Inferior parietal cortex (tissue), 1 donor: Measurements from ENCODE around the gene NDUFA3.

Experiments
- DNase-seq: peaks from one replicate; pipeline ENCODE4 v3.0.0-alpha.2; 2016; ENCODE audit errors: extremely low spot score

NDUFA3 gene

DNA sequence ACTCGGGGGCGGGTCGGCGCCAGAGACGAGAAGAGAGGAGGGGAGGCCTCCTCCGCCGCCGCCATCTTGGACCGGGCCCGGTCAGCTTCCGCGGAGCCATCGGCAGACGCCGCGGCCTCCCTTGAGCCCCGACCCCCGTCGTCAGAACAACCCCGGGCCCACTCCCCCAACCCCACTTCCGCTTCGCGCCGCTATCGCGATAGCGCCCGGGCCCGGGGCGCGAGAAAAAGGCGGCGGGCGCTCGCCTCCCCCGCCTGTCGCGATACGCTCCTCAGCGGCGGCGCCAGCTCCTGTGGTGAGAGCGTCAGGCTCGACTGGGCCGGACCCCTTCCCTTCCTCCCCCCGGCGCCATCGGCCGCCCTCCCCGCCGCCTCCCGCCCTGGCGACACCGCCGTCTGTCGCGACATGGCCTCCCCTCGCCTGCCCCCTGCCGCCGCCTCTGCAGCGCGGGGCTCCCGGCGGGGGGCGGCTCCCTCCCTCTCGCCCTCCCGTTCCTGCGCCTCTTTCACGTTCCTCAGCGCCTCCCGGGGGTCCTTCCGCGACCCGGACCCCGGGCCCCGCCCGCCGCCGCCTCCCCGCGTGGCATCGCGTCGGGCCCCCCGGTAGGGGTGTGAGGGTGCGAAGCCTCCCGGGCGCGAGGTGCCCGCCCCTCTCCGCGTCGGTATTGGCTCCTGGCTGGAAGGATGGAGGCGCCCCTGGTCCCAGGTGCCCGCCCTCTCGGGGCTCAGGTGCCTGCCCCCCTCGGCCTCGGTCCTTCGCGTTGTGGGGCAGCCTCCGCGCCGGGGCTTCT lies 35.2 kb downstream of the NDUFA3 start, which contains the start of gene CNOT3:
TSS of gene CNOT3 (plus strand) at position 64 of the 790 bp plus-strand sequence. CDS start 5,217 bp downstream, outside the sequence.
- no peak for DNase-seq

DNA sequence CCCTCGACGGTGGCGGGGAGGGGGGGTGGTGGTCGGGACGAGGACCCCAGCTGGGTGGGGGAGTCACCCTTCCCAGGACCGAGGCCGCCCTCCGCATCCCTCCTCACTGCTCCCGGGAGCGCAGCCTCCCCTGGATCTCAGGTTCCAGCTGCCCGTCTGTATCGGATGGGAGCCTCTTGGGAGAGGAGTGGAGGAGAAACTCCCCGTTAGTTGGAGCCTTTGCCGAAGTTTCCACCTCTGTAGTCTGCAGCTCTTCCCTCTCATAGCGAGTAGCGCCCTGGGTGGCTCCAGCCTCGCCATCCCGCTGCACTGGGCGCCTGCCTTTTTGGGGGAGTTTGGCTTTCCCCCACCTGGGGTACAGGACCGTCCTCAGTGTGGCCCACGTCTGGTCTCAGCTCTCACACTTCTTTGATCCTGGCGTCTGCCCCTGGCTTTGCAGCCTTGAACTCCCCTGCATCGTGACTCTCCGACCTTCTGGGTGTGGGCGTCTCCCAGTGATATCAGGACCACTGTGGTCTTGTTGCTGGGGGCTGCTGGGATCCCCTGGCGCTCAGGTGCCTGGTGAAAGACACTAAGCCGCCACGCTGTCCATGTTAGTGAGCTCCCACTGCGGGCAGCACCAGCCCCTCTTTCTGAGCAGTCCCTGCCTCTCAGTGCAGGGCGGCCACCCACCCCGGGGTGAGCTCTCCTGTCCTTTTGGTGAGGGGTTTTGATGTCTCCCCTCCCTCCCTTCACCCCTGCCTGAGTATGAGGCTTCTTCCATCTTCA lies 36.0 kb downstream of the NDUFA3 start:
- no peak for DNase-seq

DNA sequence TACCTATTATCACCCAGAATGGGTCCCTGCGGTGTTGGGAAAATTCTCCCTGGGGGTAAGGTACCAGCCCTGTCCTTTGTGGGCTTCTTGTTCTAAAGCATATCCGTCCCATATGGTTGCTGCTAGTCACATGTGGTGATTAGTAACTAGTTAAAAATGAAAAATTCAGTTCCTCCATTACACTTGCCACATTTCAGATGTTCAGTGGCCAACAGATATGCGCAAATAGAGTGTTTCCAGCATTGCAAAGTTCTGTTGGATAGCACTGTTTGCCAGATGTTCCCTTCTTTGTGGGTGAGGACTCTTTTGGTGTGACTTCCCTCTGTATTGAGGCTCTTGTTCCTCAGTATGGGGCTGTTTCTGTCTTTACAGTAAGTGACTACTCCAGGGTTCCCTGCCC lies 38.7 kb downstream of the NDUFA3 start:
- DNase-seq: no peak

DNA sequence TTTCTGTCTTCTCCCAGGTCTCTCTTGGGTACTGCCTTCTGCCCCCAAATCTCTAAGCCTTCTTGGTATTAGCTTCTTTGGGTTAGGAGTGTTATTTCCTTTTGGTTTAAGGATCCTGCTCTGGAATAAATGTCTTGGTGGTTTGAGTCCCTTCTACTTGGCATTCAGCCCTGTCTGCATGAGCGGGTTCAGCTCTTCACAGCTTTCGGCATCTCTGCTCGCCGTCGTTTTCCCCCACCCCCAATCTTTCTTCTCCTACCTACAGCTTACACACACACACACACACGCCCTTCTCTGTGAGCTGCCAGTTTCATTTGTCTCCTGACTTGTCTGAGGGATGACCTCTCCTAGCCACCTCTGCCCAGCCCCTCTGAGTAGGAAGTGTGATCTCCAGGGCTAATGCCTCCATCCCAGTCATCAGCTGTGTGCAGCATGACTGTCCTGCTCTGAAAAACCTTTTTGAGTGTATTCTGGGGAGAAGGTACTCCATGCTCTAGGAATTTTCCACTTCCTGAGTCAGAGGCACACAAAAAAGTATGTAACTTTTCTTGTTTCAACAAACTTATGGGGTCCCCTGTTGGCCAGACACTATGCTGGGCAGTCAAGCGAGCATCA lies 39.6 kb downstream of the NDUFA3 start:
- DNase-seq: no peak

DNA sequence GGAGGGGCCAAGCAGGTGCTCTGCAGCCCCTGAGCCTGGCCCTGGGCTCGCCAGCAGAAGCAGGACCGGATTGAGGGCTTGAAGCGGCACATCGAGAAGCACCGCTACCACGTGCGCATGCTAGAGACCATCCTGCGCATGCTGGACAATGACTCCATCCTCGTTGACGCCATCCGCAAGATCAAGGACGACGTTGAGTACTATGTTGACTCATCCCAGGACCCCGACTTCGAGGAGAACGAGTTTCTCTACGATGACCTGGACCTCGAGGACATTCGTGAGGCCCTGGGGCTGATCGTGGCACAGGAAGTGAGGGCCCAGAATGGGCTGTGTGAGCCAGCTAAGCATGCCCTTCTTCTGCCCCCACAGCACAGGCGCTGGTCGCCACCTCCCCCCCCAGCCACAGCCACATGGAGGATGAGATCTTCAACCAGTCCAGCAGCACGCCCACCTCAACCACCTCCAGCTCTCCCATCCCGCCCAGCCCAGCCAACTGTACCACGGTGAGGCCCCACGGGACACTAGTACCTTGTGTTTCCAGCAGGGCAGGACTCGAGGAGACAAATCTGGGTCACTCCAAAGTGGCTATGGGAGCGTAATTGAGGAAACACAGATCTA lies 43.0 kb downstream of the NDUFA3 start:
- DNase-seq: no peak

DNA sequence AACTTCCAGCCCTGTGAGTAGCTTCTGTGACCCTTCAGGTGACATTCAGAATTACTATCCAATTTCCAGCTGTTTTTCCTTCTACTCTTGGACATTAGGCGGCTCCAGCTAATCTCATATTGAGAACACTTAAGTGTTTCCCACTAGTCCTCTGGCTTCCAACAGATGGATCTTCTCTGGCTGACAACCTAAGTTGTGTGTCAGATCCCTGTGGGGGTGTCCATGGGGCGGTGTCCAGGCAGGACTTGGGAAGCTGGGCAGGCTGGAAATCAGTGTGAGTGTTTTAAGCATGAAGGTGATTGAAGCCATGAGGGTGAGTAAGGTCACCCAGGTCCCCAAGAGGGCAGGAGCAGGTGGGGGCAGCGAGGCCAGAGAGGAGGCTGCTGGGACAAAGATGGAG lies 45.0 kb downstream of the NDUFA3 start:
- no peak for DNase-seq

DNA sequence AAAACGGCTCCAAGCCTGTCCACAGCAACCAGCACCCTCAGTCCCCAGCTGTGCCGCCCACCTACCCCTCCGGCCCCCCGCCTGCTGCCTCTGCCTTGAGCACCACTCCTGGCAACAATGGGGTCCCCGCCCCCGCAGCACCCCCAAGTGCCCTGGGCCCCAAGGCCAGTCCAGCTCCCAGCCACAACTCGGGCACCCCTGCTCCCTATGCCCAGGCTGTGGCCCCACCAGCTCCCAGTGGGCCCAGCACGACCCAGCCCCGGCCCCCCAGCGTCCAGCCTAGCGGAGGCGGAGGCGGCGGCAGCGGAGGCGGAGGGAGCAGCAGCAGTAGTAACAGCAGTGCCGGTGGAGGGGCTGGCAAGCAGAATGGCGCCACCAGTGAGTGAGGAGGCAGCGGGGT lies 45.5 kb downstream of the NDUFA3 start:
- no peak for DNase-seq

DNA sequence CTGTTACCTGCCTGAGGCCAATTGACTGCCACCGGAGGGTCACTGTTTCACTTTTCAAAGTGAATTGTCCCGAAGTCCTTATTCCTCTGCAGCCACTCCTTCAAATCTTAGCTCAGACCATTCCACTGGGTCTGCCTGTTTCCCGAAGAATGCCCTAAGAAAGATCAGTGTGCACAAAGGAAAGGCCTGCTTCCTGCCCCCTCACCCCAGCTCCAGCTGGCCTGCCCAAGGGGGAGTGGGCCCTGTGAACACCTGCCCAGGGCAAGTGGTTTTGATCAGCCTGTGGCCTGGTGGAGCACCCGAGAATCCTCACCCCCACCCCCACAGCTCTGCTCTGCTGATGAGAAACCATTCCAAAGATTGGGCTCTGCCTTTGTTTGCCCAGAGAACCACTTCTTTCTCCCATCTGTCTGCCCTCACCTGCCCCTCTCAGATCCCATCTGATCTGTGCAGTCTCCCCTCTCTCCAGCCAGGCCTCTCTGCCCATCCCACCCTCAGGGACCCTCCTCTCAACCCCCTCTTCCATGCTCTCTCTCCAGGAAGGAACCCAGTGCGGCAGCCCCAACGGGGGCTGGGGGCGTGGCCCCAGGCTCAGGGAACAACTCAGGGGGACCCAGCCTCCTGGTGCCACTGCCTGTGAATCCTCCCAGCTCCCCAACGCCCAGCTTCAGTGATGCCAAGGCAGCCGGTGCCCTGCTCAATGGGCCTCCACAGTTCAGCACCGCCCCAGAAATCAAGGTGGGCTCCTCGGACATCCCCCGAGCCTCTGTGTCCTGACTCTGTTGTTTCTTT lies 46.6 kb downstream of the NDUFA3 start:
- no peak for DNase-seq

DNA sequence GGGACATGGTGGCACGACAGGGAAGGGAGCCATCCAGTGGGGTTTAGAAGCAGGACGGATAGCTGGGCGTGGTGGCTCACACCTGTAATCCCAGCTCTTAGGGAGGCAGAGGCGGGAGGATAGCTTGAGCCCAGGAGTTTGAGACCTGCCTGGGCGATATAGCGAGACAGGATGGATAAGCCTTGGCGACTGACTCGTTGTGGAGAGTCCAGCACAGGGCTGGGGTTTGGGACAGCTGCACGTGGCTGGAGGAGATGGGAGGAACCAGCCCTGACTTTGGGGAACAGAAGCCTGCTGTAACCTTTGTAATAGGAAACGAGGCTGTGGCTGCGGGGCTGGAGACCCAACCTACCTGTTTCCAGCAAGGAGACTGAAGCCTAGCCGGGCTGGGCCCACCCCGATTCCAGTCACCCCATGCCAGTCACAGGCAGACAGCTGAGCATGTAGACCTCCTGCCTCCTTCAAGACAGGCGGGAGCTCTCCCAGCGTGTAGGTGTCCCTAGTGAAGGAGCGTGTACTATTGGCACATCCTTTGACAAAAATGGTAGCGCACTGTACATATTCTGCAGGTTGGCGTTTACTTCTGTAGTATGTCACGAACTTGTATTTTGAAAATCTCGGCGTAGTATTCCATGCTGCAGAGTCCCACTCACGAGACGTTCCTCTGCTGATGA lies 48.8 kb downstream of the NDUFA3 start:
- DNase-seq: no peak

DNA sequence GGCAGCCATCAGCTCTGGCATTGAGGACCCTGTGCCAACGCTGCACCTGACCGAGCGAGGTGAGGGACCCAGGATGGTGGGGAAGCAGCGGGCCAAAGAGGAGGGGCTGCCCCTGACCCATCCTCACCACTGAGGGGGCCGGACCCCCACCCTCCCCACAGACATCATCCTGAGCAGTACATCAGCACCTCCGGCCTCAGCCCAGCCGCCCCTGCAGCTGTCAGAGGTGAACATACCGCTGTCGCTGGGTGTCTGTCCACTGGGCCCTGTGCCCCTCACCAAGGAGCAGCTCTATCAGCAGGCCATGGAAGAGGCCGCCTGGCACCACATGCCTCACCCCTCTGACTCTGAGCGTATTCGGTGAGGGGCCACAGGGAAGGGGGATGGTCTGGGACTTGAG lies 49.6 kb downstream of the NDUFA3 start:
- DNase-seq: no peak

DNA sequence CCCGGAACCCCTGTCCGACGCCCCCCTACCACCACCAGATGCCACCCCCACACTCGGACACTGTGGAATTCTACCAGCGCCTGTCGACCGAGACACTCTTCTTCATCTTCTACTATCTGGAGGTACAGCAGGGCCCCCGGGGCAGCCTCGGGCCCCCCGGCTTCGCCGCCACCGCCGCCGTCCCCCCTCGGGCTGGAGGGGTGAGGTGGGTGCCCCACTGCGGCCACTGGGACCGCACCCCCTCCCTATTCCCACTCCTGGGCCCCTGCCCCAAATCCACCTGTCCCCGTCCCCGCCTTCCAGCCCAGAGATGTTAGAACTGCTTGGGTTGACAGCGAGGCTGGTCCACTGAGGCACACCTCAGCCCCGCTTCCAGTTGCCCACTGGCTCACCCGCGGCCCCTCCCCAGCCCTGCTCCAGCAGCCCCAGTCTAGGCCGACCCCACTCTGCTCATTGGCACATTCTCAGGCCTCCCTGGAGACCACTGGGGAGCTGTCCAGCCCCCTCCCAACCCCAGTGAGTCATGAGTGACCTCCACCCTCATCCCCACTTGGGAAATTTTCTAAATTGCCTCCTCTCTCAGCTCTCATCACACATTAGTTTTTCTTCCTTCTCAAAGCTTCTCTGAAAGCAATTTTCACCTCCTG lies 50.3 kb downstream of the NDUFA3 start:
- DNase-seq: no peak

DNA sequence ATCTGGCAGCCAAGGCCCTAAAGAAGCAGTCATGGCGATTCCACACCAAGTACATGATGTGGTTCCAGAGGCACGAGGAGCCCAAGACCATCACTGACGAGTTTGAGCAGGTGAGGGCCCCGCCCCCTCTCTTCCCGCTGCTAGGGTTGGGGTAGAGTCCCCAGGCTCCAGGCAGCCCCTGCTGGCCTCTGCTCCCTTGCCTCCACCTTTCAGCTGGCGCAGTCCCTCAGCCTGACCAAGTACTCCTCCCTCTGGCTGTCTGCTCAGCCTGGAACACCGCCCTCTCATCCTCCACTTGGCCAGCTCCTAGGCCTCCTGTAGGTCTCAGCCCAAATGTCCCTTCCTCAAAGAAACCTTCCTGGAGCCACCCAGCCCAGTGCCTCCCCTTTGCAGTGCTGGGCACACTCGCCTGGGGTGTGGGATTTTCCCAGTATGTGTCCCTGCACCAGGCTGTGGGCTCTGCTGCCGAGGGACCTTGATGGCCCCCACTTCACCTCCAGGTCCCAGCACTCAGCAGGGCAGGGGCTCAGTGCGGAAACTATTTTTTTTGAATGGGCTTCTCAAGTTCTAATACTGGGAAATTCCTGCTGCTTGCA lies 51.2 kb downstream of the NDUFA3 start:
- DNase-seq: no peak

DNA sequence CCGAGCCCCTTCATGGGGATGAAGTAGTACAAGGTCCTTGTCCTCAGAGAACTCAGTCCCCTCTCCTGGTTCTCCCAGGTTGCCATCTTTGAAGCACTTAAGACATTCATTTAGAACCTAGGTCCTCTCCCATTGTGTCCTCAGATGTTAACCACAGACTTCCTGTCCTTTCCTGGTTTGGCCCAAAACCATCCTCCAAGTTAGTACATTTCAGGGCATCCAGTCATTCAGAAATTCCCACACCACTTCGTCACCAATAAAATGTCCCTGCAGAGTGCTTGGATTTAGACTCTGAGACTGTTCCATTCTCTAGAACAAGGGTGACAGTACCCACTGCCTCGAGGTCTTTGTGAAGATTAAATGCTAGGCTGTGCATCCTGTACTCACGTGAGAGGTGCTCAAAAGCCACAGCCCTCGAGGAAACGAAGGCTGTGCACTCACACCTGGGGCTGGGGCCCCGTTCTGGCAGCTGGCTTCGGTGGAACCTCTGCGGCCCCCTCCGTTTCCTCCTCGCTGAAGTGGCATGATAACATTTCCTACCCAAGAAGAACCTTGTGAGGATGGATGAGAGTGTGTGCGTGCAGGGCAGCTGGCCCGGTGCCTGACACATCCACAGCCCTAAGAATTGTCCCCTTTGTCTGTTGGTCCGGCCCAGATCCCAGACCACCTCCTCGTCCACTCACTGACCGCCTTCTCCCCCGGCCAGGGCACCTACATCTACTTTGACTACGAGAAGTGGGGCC lies 52.1 kb downstream of the NDUFA3 start:
- no peak for DNase-seq

DNA sequence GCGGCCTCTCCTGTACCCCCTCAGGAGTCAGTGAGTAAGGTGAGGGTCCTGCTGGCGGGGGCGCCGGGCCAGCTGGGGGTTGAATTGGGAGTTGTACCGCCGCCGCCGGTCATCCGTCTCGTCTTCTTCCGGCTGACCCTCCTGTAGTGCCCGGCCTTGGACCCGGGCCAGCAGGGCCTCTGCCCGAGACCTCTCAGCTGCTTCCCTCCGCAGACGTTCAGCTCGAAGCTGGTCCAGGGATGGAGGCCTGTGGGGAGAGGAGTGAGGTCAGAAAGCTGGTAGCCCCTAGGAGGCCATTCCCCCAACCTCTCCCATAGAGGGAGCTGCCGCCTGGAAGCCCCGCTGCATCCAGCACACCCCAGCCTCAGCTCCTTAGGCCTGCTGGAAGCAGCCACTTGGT lies 53.0 kb downstream of the NDUFA3 start:
- no peak for DNase-seq

DNA sequence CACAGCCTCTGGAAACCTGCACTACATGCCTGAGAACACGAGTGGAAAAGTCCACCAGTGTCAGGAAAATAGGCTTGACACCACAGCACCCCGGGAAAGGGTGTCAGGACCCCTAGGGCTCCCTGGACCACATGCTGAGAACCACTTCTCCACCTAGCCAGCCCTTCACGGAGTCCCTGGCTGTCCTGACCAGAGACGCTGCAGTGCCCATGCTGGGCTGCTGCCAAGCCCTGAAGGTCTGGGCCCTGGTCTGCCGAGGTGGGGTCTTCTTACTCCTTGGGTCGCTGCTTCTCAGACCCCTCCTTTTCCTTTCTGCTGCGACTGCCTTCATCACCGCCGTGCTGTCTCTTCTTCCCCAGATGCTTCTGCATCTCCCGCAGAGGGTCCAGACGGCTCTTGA lies 53.8 kb downstream of the NDUFA3 start:
- DNase-seq: no peak

DNA sequence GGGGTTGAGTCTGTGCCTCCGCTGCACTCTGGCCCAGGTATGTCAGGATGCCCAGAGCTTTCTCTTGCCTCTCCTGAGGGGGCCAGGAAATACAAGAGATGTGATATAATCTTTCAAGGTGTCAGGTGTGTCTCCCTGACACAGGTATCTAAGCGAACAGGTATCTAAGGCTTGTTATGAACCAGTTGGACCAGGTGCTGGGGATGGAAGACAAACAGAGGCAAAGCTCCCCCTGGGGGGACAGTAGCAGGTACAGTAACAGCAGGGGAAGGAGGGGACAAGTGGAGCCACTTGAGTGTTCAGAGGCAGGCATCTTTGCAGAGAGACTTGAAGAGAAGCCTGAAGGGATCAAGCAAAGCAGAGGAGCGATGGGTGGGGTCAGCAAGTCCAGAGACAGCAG lies 54.3 kb downstream of the NDUFA3 start:
- no peak for DNase-seq
